IPS-11a (cell line): ENCODE results near the gene NCOA1.
"Not testable (repeated sequence)": the region's sequence is repeated elsewhere in the genome, so short reads cannot be mapped to it uniquely, and the experiment has no call there.

ENCODE experiments used
- H3K4me3 ChIP-seq: one replicate; pipeline ENCODE4 v1.5.1; 2013; ENCODE audit warnings: low read depth, low read length, control low read depth

NCOA1 gene

DNA sequence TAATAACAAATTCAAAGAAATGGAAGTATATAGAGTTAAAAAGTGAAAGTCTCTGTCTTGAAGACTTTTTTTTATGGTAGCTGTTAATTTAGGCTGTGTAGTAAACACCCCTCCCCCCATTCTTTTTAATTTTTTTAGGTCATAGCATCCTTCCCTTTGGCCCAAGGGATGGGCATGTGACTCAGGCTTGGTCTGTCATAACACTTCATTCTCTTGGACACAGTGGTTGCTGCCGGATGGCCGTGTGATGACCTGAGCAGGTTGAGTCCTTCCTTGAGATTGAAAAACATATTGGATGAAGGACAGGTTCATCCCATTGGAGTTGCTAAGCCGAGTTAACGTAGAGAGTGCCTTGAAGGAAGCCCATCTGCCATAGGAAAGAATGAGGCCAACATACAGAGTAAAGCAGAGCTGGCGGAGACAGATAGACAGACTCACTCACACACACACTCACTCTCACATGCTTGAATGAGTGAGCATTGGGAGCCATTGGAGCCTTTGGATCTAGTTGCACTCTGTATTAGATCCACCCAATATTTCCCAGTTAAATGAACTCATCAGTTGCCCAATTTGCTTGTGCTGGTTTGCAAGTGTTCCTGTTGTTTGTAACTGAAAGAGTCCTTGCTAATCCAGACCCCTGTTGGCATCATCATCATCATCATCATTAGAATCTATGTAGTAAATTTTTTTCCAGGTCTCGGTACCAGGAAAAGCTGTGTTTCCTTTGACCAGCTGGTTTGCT, 14.7 kb downstream of the NCOA1 start:
- H3K4me3 ChIP-seq, result no peak overlapping the region

DNA sequence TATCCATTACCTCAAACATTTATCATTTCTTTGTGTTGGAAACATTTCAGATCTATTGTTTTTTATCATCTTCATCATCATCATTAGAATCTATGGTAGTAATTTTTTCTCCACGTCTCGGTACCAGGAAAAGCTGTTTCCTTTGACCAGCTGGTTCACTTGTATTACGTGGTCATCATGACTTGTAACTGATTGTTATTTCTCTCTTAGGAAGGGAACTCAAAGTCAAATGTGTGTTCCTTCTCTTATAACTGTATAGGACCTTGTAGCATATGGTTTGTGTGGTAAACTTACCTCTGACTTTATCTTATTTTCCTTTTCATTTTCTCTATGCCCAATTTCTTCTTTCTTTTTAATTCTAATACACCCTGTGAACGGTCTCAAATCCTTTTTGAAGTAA, 16.5 kb downstream of the NCOA1 start:
- H3K4me3 ChIP-seq, result no peak overlapping the region

DNA sequence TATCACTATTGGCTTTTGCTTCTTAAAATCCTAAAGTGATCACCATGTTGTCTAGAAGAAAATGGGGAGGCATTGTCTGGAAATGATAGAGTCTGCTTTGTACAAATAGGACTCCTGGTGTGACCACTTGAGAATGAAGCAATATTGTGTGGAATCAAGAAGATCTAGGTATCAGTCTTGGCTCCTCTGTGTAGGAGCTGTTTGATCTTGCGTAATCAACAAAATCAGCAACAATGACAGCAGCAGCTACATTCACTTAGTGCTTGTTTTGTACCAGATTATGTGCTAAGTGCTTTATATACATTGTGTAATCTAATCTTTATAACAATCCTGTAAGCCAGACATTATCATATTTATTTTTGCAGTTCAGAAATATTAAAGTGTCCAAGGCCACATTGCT, 17.8 kb downstream of the NCOA1 start:
- no peak overlapping the region for H3K4me3 ChIP-seq

DNA sequence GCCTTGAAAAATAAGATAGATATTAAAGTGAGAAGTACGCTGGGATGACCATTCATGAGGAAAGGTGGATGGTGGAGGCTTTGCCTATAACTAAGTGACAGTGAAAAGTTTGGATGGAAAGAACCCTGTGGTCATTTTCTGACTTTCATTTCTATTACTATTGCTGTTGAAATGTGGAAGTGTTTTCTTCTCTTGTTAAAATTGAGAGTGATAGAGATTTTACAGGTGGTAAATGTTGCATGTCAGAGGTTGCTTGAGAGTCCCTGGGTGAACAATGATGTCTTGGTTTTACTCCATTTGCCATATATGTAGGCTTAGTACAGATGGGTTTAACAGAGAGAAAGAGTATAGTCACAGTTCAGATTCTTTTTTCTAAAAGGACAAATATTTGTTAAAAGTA, 18.4 kb downstream of the NCOA1 start:
- H3K4me3 ChIP-seq, result no peak overlapping the region

DNA sequence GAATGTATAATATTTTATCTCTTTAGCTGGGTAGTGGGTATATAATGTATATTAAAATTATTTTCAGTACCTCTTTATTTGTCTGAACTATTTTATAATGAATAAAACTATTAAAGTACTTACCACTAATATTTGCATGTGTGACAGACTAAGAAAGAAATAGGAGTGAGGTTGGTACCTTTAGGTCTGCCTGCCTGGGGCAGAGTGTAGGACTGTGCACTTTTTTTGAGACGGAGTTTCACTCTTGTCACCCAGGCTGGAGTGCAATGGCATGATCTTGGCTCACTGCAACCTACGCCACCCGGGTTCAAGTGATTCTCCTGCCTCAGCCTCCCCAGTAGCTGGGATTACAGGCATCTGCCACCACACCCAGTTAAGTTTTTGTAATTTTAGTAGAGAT, 18.8 kb downstream of the NCOA1 start:
- H3K4me3 ChIP-seq, result no peak overlapping the region

DNA sequence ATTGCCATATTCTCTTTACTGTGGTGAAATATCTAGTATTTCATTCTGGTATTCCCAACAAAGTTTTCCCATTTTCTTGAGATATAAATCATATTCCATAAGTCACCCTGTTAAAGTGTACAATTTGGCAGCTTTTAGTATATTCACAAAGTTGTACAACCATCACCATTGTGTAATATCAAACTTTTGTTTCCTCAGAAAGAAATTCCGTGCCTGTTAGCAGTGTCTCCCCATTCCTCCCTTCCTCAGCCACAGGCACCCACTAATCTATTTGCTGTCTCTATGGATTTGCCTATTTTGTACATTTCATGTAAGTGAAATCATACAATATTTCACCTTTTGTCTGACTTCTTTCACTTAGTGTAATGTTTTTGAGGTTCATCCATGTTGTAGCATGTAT, 19.7 kb downstream of the NCOA1 start:
- H3K4me3 ChIP-seq, result no peak overlapping the region

DNA sequence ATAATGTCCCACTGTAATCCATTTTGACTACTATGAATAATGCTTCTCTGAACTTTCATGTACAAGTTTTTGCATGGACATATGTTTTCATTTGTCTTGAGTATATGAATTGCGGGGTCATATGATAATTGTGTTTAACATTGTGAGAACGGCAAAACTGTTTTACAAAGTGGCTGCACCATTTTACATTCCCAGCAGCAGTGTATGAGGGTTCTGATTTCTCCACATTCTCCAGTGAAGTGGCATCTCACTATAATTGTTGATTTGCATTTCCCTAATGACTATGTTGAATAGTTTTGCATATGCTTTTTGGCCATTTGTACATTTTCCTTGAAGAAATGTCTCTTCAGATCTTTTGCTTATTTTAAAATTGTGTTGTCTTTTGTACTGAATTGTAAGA, 20.1 kb downstream of the NCOA1 start:
- no peak overlapping the region for H3K4me3 ChIP-seq

DNA sequence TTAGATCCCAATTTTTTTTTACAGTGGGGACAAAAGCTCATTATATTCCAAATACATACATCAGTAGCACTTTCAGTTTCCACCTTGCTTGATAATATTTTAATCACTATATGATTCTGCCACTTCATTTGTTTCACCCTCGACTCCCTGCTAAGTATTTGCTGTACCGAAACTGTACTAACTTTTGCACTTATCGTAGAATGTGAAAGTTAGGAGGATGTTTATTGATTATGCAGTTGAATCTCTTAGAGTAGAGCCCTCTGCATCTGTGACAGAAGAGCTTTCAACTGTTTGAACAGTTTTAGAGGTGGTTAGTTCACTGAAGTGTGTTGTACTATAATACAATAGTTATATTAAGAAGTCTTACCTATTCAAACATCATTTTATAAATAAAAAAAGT, 20.8 kb downstream of the NCOA1 start:
- no peak overlapping the region for H3K4me3 ChIP-seq

DNA sequence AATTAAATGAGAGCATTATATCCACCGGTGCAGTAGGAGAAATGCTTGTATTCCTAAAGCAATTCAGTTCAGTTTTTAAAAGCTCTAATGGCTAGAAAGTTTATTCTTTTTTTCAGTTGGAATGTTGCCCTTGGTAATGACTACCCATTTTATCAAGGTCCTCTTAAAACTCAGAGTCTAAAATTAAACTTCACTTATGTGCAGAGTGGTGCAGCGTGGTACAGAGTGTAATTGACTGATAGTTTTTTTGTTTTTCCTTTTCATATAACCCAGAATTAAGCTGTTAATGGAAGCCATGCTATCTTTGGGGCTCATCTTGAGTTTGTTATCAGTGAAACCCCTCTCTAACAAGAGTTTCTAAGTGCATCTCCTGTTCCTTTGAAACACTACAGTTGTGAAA, 21.4 kb downstream of the NCOA1 start:
- no peak overlapping the region for H3K4me3 ChIP-seq

DNA sequence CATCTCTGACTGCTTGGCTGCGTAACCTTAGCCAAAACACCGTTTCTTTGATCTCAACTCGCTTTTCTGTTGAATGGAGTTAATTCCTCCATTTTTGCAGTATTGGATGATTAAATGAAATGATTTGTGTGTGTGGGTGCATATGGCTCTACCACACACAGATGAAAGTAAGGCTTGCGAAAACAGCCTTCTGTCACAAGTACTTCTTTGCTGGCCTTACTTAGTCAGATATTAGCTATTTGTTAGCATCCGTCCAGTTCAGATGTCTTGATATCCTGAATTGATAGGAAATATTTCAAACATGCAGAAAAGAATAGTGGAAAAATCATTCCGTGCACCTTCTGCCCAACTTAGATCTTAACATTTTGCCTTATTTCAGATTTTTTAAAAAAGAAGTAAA, 21.8 kb downstream of the NCOA1 start:
- no peak overlapping the region for H3K4me3 ChIP-seq

DNA sequence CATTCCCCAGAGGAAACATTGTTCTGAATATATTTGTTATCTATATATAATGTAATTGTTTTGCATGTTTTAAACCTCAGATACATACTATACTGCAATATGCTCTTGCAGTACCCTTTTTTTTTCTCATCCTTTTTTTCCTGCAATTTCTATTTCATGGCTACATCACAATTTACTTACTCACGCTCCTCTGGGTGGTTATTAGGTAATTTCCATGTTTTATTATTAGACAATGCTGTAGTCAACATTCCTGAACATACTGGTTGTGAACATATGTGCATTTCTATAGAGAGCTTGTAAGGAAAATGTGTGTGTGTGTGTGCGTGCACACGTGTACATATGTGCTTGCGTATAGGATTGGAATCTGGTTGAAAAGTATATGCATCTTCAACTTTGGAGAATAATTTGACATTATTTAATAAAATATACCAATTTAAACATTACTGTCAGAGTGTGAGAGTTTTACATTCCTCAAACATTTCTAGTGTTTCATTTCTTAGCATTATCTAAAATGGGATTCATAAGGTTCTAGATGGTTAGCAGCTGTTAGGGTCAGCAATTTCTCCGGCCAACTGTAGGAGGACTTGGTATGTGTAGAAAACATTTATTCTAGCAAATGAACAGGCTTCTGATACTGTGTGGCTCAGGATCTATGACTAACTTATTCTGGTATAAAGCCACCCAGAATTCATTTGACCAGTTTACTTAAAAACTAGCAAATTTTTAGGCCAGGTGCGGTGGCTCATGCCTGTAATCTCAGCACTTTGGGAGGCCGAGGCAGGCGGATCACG, 22.4 kb downstream of the NCOA1 start:
- no peak overlapping the region for H3K4me3 ChIP-seq

DNA sequence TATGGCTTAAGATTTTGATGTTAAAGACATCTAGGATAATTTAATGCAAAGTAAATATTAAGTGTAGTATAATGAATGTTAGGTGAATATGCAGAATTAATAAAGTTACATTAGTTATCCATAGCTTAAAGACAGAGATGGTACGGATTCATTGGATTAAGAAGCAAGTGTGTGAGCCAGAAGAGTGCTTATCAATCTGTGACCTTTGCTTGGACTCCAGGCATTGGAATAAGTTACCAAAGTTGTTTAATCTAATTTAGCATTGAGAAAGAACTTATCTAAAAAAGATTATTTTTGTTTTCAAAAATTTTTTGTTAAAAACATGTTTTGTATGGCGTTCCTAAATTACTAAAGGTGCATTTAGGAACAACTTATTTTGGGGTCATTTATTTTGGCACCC, 23.8 kb downstream of the NCOA1 start:
- H3K4me3 ChIP-seq, result no peak overlapping the region

DNA sequence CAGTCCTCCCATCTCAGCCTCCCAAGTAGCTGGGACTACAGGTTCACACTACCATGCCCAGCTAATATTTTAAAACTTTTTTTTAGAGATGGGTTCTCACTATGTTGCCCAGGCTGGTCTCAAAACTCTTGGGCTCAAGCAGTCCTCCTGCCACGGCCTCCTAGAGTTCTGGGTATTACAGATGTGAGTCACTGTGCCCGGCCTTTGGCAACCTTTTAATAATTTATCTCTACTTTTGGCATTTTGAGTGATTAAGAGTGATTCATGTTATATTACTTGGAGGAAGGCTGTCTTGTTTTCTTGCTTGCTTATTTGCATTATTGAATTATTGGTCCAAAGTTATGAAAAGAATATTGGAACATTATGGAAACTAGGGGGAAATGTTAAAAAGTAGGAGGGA, 24.3 kb downstream of the NCOA1 start:
- H3K4me3 ChIP-seq, result no peak overlapping the region

DNA sequence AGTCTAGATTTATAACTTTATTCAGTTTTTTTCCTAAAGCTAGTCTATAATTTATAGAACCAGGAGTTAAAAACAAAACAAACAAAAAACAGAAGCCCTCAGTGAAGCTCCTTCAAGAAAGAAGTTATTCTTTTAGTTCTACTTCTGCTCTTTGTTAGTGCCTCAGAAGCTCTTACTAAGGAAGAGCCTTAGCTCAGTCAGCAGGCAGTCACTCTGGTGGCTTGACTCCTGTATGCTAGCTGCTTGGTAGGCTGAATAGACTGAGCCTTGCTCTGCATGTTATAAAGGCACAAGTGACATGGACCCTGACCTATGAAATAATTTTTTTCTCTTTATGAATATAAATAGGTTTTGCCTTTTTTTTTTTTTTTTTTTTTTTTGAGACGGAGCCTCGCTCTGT, 24.8 kb downstream of the NCOA1 start:
- no peak overlapping the region for H3K4me3 ChIP-seq

DNA sequence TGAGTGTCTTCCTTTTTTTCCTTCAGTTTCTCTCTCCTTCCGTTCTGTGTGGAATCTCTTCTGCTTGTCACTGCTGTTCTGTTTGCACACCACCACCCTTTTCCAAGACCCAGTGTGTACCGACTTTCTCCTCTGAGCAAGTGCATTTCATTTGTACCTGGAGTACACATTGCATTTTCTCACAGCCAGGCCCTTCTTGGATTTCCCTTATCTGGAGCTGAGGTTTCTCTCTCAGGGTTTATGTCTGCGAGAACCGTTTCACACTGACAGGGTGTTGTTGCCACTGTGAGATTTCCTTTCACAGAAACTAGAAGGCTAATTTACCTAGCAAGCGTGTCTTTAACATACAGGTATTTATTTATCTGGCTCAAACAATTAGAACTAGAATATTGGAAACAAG, 26.2 kb downstream of the NCOA1 start:
- H3K4me3 ChIP-seq, result no peak overlapping the region

DNA sequence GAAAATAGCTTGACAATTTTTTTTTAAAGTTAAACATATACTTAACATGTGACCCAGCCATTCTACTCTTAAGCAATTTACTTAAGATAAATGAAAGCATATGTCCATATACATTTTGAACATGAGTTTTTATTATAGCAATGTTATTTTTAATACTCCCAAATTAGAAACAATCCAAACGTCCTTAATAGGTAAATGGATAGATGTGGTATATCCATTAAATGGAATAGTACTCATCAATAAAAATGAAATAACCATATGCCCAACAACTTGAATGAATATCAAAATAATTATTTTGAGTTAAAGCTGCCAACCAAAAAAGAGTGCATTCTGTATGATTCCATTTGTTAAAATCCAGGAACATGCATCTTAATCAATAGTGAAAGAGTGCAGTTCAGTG, 29.1 kb downstream of the NCOA1 start:
- H3K4me3 ChIP-seq, result no peak overlapping the region

DNA sequence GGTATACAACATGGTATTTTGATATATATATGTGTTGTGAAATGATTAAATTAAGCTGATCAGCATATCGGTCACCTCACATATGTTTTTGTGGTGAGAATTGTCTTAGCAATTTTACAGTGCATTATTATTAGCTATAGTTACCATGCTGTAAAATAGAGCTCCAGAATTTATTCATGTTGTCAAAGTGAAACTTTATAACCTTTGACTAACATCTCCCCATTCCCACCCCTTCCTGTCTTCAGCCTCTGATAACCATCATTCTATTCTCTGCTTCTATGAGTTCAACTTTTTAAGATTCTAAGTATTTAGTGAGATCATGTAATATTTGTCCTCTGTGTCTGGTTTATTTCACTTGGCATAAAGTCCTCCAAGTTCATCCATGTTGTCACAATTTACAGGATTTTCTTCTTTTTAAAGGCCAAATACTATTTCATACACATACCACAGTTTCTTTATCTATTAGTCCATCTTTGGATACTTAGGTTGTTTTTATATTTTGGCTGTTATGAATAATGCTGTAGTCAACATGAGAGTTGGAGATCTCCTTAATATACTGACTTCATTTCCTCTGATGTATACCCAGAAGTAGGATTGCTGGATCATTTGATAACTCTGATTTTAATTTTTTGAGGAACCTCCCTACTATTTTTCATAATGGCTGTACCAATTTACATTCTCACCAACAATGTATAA, 30.3 kb downstream of the NCOA1 start:
- H3K4me3 ChIP-seq, result no peak overlapping the region

DNA sequence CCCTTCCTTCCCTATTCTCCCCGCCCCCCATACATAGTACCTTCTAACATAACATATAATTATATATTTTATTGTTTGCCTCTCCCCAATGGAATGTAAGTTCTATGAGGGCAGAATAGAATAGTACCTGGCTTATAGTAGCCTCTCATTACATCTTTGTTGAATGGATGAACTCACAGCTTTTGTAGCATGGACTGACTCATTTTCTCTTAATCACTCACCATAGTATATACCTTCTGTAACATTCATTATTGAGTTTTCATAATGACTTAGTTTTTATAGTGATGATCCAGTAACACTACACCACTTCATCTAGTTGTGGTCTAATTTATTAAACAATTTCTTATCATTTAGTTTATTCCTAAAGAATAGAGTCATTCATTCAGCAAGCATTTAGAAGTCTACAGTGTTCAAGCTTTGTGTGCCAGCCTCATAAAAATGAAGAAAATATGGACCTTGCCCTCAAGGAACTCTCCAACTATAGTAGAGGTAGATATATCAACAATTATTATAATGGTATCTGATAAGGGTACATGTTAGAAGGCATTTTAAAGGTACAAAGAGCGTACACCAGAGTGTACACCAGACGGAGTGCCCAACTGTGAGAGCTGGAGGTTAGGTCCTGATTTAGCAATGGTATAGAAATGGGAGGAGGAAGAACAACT, 31.1 kb downstream of the NCOA1 start:
- H3K4me3 ChIP-seq, result no peak overlapping the region

DNA sequence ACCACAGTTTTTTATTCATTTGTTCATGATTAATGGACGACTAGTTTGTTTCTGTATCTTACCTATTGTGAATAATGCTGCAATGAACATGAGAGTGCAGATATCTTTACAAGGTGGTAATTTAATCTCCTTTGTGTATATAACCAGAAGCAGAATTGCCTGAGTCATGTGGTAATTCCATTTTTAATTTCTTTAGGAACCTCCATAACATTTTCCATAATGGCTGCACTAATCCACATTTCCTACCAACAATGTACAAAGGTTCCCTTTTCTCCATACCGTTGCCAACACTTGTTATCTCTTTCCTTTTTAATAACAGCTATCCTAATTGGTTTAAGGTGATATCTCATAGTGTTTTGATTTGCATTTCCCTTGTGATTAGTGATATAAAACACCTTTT, 36.5 kb downstream of the NCOA1 start:
- H3K4me3 ChIP-seq, result no peak overlapping the region

DNA sequence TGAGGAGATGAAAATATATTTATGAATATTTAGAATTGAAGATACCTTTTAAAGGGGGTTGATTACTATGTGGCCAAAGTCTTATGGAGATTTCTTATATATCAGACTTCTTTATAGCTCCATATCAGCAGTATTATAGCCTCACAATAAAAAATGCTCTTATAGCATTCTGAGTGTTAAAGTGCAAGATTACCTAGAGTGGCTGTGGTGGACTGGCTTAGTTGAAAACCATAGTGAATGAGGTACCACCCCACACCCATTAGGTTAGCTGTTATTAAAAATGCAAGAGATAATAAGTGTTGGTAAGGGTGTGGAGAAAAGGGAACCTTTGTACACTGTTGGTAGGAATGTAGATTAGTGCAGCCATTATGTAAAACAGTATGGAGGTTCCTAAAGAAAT, 39.7 kb downstream of the NCOA1 start:
- no peak overlapping the region for H3K4me3 ChIP-seq

DNA sequence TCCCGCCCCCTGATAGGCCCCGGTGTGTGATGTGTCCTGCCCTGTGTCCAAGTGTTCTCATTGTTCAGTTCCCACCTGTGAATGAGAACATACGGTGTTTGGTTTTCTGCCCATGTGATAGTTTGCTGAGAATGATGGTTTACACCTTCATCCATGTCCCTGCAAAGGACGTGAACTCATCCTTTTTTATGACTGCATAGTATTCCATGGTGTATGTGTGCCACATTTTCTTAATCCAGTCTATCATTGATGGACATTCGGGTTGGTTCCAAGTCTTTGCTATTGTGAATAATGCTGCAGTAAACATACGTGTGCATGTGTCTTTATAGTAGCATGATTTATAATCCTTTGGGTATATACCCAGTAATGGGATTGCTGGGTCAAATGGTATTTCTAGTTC, 40.6 kb downstream of the NCOA1 start:
- H3K4me3 ChIP-seq, result not testable (repeated sequence)

DNA sequence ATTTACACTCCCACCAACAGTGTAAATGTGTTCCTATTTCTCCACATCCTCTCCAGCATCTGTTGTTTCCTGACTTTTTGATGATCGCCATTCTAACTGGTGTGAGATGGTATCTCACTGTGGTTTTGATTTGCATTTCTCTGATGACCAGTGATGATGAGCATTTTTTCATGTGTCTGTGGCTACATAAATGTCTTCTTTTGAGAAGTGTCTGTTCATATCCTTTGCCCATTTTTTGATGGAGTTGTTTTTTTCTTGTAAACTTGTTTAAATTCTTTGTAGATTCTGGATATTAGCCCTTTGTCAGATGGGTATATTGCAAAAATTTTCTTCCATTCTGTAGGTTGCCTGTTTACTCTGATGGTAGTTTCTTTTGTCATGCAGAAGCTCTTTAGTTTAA, 41.0 kb downstream of the NCOA1 start:
- not testable (repeated sequence) for H3K4me3 ChIP-seq
